ENCODE results near the gene ARL8B.

ARL8B gene

DNA sequence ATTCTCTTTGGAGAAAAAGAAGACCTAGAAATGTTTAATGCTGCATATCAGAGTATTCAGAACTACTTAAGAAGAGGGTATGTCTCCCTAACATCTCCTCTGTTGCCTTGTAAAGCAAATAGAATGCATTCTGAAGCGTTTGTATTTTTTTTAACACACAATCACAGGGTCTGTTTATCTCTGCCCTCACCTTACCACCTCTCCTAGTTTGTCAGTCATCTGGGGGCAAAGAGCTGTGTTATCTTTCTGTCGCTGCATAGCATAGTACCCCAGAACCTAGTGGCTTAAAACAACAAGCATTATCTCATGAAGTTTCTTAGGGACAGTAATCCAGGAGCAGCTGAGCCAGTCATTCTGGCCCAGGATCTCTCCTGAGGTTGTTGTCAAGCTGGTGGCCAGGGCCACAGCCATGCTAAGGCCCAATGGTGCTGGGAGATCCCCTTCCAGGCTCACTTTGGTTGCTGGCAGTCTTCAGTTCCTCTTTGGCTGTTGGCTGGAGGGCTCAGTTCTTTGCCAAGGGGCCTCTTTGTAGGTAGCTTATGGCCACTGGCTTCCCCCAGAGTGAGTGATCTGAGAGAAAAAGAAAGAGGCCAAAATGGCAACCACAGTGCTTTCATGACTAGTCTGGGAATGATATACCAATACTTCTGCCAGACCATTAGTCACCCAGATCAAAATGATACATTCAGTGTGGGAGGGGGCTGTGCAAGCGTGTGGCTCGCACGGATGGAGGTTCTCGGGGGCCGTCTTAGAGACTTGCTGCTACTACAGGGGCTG, 83.3 kb downstream of the ARL8B start:
- DNase-seq (ENCODE audit: low spot score) = peak; percentile 59
- TF ChIP-seq, protein P1, sequence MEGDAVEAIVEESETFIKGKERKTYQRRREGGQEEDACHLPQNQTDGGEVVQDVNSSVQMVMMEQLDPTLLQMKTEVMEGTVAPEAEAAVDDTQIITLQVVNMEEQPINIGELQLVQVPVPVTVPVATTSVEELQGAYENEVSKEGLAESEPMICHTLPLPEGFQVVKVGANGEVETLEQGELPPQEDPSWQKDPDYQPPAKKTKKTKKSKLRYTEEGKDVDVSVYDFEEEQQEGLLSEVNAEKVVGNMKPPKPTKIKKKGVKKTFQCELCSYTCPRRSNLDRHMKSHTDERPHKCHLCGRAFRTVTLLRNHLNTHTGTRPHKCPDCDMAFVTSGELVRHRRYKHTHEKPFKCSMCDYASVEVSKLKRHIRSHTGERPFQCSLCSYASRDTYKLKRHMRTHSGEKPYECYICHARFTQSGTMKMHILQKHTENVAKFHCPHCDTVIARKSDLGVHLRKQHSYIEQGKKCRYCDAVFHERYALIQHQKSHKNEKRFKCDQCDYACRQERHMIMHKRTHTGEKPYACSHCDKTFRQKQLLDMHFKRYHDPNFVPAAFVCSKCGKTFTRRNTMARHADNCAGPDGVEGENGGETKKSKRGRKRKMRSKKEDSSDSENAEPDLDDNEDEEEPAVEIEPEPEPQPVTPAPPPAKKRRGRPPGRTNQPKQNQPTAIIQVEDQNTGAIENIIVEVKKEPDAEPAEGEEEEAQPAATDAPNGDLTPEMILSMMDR (IDR thresholded peaks at IDR 0.05; ENCODE audit: extremely low read depth, missing control alignments) = no peak

DNA sequence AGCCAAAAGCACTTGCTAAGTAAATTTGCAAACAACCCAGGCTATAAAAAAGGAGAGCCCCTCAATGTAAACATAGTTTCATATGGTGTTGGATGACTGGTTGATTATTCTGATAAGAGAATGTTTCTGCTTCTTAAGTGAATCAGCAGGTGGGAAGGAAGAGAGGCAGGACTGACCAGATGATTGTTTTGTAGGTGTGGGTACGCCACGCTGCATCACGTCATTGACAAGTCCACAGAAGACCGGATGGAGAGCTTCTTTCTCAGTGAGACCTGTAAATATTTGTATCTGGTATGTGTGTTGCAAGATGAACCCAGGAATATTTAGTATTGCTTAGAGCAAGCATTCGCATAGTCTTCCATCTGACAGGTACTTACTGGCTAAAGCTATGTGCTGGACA, 88.8 kb downstream of the ARL8B start:
- no peak for DNase-seq (ENCODE audit: low spot score)
- TF ChIP-seq, protein P1 (IDR thresholded peaks at IDR 0.05; ENCODE audit: extremely low read depth, missing control alignments) = no peak

DNA sequence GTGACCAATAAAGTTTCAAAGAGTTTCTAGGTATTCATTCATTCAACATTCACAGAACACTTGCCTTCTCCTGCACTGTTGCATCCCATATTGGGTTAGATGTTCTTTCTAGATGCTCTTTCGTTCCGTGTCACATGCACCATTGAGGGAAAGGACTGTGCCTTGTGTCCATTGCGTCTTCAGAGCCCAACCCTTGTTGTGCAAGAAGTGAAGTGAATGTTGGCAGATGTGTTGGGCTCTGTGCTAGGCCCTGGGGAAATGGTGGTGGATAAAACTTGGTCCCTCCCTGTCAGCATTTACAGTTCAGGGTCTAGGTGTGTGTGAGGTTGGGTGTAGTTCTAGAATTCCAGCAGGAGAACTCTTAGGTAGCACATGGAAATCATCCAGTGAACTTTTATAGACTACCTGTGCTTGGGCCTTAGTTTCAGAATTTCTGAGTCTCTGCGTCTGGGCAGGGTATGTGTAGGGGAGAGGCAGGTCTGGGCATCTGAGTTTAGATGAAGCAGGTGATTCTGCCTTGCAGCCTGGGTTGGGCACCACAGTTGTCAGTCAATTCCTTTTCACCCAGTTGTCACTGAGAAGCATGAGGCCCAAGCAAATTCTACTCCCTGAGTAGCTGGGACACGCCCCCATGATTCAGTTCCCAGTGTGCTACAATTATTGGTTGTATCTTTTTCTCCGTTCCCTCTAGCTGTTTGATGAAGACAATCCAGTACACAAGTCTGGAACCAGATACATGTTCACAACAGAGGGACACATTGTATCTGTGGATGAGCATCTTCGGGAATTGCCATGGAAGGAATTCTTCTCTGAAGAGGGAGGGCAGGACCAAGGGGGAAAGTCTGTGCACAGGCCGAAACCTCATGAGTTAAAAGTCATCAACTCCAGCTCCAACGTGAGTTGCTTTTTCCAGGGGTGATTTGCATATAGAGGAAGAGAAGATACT, 90.8 kb downstream of the ARL8B start:
- TF ChIP-seq, protein P1 (IDR thresholded peaks at IDR 0.05; ENCODE audit: extremely low read depth, missing control alignments) = no peak
- DNase-seq (ENCODE audit: low spot score) = no peak

DNA sequence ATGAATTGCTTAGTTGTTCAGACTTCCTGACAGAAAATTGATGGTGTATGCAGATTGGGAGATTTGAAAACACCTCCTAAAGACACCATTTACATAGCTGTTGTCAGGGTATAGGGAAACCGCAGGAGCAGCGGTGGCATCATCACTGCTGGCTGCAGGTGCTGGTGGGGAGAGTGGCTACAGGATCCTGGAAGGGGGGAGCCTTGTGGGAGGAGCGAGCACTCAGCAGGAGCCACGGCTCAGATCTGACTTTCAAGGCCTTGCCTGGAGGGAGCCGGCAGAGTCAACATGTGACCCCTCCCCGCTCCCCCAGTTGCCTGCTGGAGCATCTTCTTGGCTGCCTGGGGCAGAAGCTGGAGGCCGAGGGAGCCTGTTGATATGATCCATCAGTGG, 91.5 kb downstream of the ARL8B start:
- no peak for DNase-seq (ENCODE audit: low spot score)
- TF ChIP-seq, protein P1 (IDR thresholded peaks at IDR 0.05; ENCODE audit: extremely low read depth, missing control alignments) = no peak

DNA sequence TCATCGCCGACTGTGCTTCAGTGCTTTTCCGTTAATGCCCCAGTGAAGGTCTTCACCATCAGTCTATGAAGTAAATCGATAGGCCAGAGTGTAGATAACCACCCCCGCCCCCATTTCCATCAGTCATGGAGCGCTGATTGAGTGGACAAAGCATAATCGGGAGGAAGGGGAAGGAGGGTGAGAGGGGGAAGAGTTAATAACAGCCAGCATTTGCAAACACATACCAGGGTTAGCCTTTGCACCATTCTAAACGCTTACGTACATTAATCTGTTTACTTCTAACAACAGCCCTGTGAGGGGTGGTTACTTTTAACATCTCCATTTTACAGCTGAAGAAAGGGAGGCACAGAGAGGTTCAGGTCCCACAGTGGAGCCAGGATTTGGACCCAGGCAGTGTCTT, 92.3 kb downstream of the ARL8B start:
- TF ChIP-seq, protein P1 (IDR thresholded peaks at IDR 0.05; ENCODE audit: extremely low read depth, missing control alignments) = no peak
- no peak for DNase-seq (ENCODE audit: low spot score)

DNA sequence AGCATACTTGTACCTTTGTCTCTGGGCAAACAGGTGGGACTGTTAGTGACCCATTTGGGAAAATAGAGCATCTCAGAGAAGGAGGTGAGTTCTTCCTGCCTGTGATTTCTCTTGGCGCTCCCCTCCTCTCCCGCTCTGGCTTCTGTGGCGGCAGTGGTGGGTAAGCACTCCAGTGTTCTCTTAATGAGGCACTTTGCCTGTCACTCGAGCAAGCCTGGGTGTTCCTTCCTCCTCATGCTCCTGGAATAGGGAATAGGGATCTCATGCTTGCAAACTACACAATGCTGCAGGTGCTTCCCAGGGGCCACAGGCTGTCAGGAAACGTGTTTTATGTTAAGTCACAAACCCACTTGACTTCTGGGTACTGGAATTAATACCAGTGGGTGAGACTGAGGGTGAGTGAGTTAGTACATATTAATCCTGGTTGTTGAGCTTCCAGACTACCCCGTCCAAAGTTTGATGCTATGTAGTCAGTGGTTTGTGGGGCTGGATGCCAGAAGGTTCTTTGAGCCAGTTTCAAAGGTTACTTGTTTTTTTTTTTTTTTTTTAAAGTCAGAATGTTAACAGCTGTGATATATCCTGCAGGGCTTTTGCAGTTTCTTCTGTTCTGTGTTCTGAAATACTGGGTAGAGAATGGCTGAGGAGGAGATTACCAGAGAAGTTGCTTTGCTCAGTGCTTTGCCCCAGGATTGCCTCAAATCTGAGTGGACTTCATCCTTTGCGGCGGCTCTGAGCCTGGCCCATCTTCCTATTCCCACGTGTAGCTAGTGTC, 95.9 kb downstream of the ARL8B start:
- no peak for DNase-seq (ENCODE audit: low spot score)
- TF ChIP-seq, protein P1 (IDR thresholded peaks at IDR 0.05; ENCODE audit: extremely low read depth, missing control alignments) = no peak

All from GM20000 (cell line).